Mesothelial cell of epicardium (in vitro differentiated cells): ENCODE measurements around the gene ATP8B4. TPM values are rescaled to one million over a fixed set of nuclear protein-coding genes. Genes with fewer than 3 reads are reported as not detected.
"Not testable (repeated sequence)": the region's sequence is repeated elsewhere in the genome, so short reads cannot be mapped to it uniquely, and the experiment has no call there.

Experiments
- DNase-seq, 2 experiments: peaks; one replicate each; pipeline ENCODE4 v3.0.0; 2021; ENCODE audit warnings: low spot score in 2 of 2; ENCODE audit not compliant: unreplicated experiment in 2 of 2
- H3K27ac Mint-ChIP-seq: 2 replicates; pipeline ENCODE4 v1.8.0; 2021; ENCODE audit warnings: mixed read lengths
- H3K27me3 Mint-ChIP-seq: 2 replicates; pipeline ENCODE4 v1.8.0; 2021; ENCODE audit warnings: low read depth, mixed read lengths
- H3K36me3 Mint-ChIP-seq: 2 replicates; pipeline ENCODE4 v1.8.0; 2021; ENCODE audit warnings: mixed read lengths
- H3K4me1 Mint-ChIP-seq: 2 replicates; pipeline ENCODE4 v1.8.0; 2021; ENCODE audit warnings: mixed read lengths
- H3K4me3 Mint-ChIP-seq: 2 replicates; pipeline ENCODE4 v1.8.0; 2021; ENCODE audit warnings: mild to moderate bottlenecking, moderate library complexity, mixed read lengths
- H3K9me3 Mint-ChIP-seq: 2 replicates; pipeline ENCODE4 v1.8.0; 2021; ENCODE audit warnings: mixed read lengths
- total RNA-seq: library from RNA; stranded (reverse); gene quantifications from 3 replicates; pipeline ENCODE4 v1.2.1, GENCODE V29; 2021
- TF ChIP-seq, protein P1 (sequence below): fragments of 200-600 bp; sonication (generic); IDR thresholded peaks from one replicate; pipeline ENCODE4 v1.5.0; 2021; ENCODE audit warnings: antibody characterized with exemption; ENCODE audit not compliant: unreplicated experiment

Gene ATP8B4
- total RNA-seq, 1 donor from 2014 or later: 1.8 TPM

GRCh38 chr15:49979705-49980382, 139.2 kb downstream of the ATP8B4 start:
- TF ChIP-seq, protein P1, sequence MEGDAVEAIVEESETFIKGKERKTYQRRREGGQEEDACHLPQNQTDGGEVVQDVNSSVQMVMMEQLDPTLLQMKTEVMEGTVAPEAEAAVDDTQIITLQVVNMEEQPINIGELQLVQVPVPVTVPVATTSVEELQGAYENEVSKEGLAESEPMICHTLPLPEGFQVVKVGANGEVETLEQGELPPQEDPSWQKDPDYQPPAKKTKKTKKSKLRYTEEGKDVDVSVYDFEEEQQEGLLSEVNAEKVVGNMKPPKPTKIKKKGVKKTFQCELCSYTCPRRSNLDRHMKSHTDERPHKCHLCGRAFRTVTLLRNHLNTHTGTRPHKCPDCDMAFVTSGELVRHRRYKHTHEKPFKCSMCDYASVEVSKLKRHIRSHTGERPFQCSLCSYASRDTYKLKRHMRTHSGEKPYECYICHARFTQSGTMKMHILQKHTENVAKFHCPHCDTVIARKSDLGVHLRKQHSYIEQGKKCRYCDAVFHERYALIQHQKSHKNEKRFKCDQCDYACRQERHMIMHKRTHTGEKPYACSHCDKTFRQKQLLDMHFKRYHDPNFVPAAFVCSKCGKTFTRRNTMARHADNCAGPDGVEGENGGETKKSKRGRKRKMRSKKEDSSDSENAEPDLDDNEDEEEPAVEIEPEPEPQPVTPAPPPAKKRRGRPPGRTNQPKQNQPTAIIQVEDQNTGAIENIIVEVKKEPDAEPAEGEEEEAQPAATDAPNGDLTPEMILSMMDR: no peak
- no peak for DNase-seq
- Mint-ChIP-seq H3K27me3 (no peaks in the 10 kb centered on the region), H3K27ac (no peak overlapping the region), H3K36me3 (no peaks in the 10 kb centered on the region), H3K9me3 (peaks cover 7% of the 10 kb centered on the region), H3K4me3 (no peak overlapping the region), H3K4me1 (peaks cover 44% of the 10 kb centered on the region)

- TF ChIP-seq, protein P1: no peak
- Mint-ChIP-seq H3K27me3 (no peaks in the 10 kb centered on the region), H3K4me1 (peaks cover 37% of the 10 kb centered on the region), H3K9me3 (no peaks in the 10 kb centered on the region), H3K4me3 (no peak overlapping the region), H3K36me3 (no peaks in the 10 kb centered on the region), H3K27ac (peak overlapping the region; percentile 82)
- DNase-seq: no peak
Measured at GRCh38 chr15:49978121-49978520, 140.9 kb downstream of the ATP8B4 start.

- no peaks in the 10 kb centered on the region for H3K27me3 Mint-ChIP-seq
- no peak overlapping the region for H3K4me3 Mint-ChIP-seq
- peak overlapping the region; percentile 68 for H3K27ac Mint-ChIP-seq
Measured at GRCh38 chr15:49977306-49977705, 141.7 kb downstream of the ATP8B4 start.

DNA sequence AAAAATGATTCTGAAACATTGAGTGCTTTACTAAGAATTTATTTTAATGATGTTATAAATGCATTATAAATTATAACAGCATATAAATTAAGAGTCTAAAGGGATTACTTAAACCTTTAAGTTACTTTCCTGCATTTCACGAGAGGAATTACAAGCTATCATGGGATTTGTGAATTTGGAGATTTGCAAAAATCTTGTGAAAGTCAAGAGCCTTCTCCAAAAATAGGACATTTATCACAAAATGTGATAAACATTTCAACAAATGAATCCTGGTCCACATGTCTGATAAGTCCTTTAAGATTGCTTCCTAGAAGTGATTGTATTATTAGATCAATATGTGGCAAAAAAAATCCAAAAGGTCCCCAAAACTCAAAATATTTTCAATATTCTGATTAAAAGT, 154.5 kb downstream of the ATP8B4 start:
- H3K36me3 Mint-ChIP-seq: peaks cover 3% of the 10 kb centered on the region
- no peaks in the 10 kb centered on the region for H3K27me3 Mint-ChIP-seq
- no peak overlapping the region for H3K27ac Mint-ChIP-seq
- TF ChIP-seq, protein P1: no peak
- no peak overlapping the region for H3K4me3 Mint-ChIP-seq
- peaks cover 4% of the 10 kb centered on the region for H3K4me1 Mint-ChIP-seq
- DNase-seq: no peak
- peaks cover 25% of the 10 kb centered on the region for H3K9me3 Mint-ChIP-seq

More at GRCh38 chr15:49977306-49977705, 141.7 kb downstream of the ATP8B4 start:
- Mint-ChIP-seq H3K36me3 (no peaks in the 10 kb centered on the region), H3K4me1 (peaks cover 34% of the 10 kb centered on the region), H3K9me3 (no peaks in the 10 kb centered on the region)
- DNase-seq: no peak
- TF ChIP-seq, protein P1: no peak

- Mint-ChIP-seq H3K36me3 (peaks cover 3% of the 10 kb centered on the region), H3K27ac (no peak overlapping the region), H3K4me1 (peaks cover 4% of the 10 kb centered on the region), H3K9me3 (peaks cover 21% of the 10 kb centered on the region), H3K27me3 (no peaks in the 10 kb centered on the region), H3K4me3 (no peak overlapping the region)
- no peak for DNase-seq
- TF ChIP-seq, protein P1: no peak
Measured at GRCh38 chr15:49964061-49964460, 155.0 kb downstream of the ATP8B4 start.

- H3K27me3 Mint-ChIP-seq, H3K4me1 Mint-ChIP-seq, H3K4me3 Mint-ChIP-seq, H3K27ac Mint-ChIP-seq, DNase-seq, H3K36me3 Mint-ChIP-seq: not testable (repeated sequence)
- H3K9me3 Mint-ChIP-seq: peaks cover 19% of the 10 kb centered on the region
Measured at GRCh38 chr15:49963033-49963772, 155.8 kb downstream of the ATP8B4 start.
